ENCODE results near the gene TGFBR3. TPM values are rescaled to one million over a fixed set of nuclear protein-coding genes. Genes with fewer than 3 reads are reported as not detected.

TGFBR3 gene
- total and polyA plus RNA-seq, 2 of the 13 experiments (the other 11 are each of a cell fraction or from before 2014, with no cell fraction given) = 76.5 to 195 TPM

DNA sequence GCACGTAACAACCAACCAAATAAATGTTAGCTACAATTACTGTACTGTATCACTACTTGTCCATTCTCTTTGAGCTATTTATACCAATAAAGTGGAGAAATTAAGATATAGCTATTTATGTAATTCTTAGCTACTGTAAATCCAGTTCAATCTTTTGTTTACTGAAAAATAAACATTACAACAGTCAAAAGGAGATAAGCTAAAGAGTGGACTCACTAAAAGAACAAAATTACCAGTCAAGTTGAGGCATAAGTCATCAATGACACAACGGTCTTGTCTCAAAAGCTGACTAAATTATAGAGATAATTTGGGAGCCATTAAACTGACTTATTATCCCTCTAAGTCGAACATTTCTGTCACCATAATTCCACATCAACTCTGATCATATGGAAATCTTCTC, 22.5 kb downstream of the TGFBR3 start (continued):
- TF ChIP-seq, protein P1, sequence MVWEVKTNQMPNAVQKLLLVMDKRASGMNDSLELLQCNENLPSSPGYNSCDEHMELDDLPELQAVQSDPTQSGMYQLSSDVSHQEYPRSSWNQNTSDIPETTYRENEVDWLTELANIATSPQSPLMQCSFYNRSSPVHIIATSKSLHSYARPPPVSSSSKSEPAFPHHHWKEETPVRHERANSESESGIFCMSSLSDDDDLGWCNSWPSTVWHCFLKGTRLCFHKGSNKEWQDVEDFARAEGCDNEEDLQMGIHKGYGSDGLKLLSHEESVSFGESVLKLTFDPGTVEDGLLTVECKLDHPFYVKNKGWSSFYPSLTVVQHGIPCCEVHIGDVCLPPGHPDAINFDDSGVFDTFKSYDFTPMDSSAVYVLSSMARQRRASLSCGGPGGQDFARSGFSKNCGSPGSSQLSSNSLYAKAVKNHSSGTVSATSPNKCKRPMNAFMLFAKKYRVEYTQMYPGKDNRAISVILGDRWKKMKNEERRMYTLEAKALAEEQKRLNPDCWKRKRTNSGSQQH (CRISPR knock-in tag; IDR thresholded peaks at IDR 0.05; ENCODE audit: low read depth) = no peak
- no peak for TF ChIP-seq ZEB1 (IDR thresholded peaks at IDR 0.05; ENCODE audit: insufficient replicate concordance, low read depth)
- no peak for TF ChIP-seq MED8 (CRISPR knock-in tag; IDR thresholded peaks at IDR 0.05; ENCODE audit: insufficient replicate concordance)
- TF ChIP-seq POLR2AphosphoS2 (IDR thresholded peaks at IDR 0.05; ENCODE audit: low read depth, low read length) = no peak

DNA sequence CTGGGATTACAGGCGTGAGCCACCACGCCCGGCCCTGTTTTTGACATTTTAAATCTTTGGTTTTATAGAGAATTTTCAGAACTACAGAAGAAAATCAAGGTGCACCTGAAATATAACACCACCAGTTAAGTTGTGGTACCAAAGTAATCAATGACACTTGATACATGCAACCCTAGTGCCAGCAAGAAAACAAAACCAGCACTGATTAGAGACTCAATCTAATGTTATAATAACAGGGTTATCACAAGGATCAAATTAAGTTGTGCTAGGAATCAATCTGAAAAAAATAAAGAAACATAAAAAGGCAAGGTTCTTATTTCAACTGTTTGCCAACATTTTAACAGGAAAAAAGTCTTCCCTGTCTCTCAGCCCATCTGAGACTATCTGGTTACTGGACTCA, 23.8 kb downstream of the TGFBR3 start:
- no peak overlapping the region for H3K4me2 ChIP-seq (ENCODE audit: low read depth, low read length)
- H3K4me3 ChIP-seq (replicated peaks in 1 of 3; ENCODE audit: insufficient read depth in 1 of 3, low read depth in 2 of 3, low read length in 3 of 3) = no peak overlapping the region
- no peak overlapping the region for H3K9ac ChIP-seq (ENCODE audit: insufficient read depth, low read depth, low read length)
- peaks cover 53% of the 10 kb centered on the region for H3K4me1 ChIP-seq (ENCODE audit: insufficient read depth, low read length)
- intact Hi-C loops (cut with micrococcal nuclease; ENCODE audit: unreplicated experiment) (no loop called here), in situ Hi-C loops (cut with HindIII; ENCODE audit: extremely low pct_ligation_motif_present, low pct_unique_long_range_greater_than_20kb) (no loop called here)
- H3K27ac ChIP-seq (ENCODE audit: extremely low read length, insufficient read depth, low read length) = no peak overlapping the region
- DNase-seq (ENCODE audit: low spot score) (no peak), FAIRE-seq (no peak), ATAC-seq (no peak)
- ChIA-PET CTCF (ENCODE audit: low intra/inter-chr PET ratio, low total read pairs) (no interaction called here), POLR2A (no interaction called here)
- peaks cover 43% of the 10 kb centered on the region for H4K20me1 ChIP-seq (ENCODE audit: insufficient read depth, low read length)
- H3K79me2 ChIP-seq (ENCODE audit: insufficient read depth, low read length) = peaks cover 92% of the 10 kb centered on the region
- no peak overlapping the region for H2AFZ ChIP-seq (ENCODE audit: low read length)
- no TSS peak for BruUV-seq (replicated peaks)
- TF ChIP-seq HNRNPK (IDR thresholded peaks at IDR 0.05; ENCODE audit: low read depth, low read length, poor library complexity, severe bottlenecking) = no peak
- TF ChIP-seq CBX2 (IDR thresholded peaks at IDR 0.05; ENCODE audit: low read depth, low read length) = no peak
- no peak for TF ChIP-seq CBX2 (CRISPR knock-in tag; IDR thresholded peaks at IDR 0.05; ENCODE audit: low read depth)
- H3K36me3 ChIP-seq (replicated peaks in 1 of 2; ENCODE audit: control insufficient read depth in 1 of 2, insufficient read depth in 2 of 2, low read length in 2 of 2) = peaks cover 7 to 43% of the 10 kb centered on the region in 2 experiments
- 82% methylated on average over 3 of the region's 3 CpGs for WGBS (ENCODE audit: low lambda C conversion rate)
- no peaks in the 10 kb centered on the region for H3K9me3 ChIP-seq (ENCODE audit: low read length)
- no peaks in the 10 kb centered on the region for H3K27me3 ChIP-seq (ENCODE audit: control insufficient read depth in 1 of 2, insufficient read depth in 2 of 2, low read length in 2 of 2)
